ENCODE measurements around the gene FAM13C.

The FAM13C gene

GRCh38 chr10:59289853-59290252, 72.5 kb downstream of the FAM13C start:
- no peak overlapping the region for H3K4me3 Mint-ChIP-seq
- no peaks in the 10 kb centered on the region for H3K9me3 Mint-ChIP-seq
- intact Hi-C loops (cut with micrococcal nuclease): no loop called here
- H3K27ac Mint-ChIP-seq: no peak overlapping the region
- no peaks in the 10 kb centered on the region for H3K4me1 Mint-ChIP-seq (ENCODE audit: low read depth)
- H3K27me3 Mint-ChIP-seq: no peaks in the 10 kb centered on the region
- no peaks in the 10 kb centered on the region for H3K36me3 Mint-ChIP-seq (ENCODE audit: low read depth)

GRCh38 chr10:59287587-59288255, 74.6 kb downstream of the FAM13C start:
- Mint-ChIP-seq H3K27me3 (no peaks in the 10 kb centered on the region), H3K27ac (no peak overlapping the region), H3K36me3 (ENCODE audit: low read depth) (no peaks in the 10 kb centered on the region), H3K4me1 (ENCODE audit: low read depth) (no peaks in the 10 kb centered on the region), H3K4me3 (no peak overlapping the region), H3K9me3 (no peaks in the 10 kb centered on the region)
- intact Hi-C loops (cut with micrococcal nuclease): no loop called here

GRCh38 chr10:59285848-59286247, 76.5 kb downstream of the FAM13C start:
- H3K27ac Mint-ChIP-seq: no peak overlapping the region
- H3K27me3 Mint-ChIP-seq: no peaks in the 10 kb centered on the region
- H3K9me3 Mint-ChIP-seq: no peaks in the 10 kb centered on the region
- intact Hi-C loops (cut with micrococcal nuclease): no loop called here
- no peaks in the 10 kb centered on the region for H3K36me3 Mint-ChIP-seq (ENCODE audit: low read depth)
- H3K4me1 Mint-ChIP-seq (ENCODE audit: low read depth): no peaks in the 10 kb centered on the region
- no peak overlapping the region for H3K4me3 Mint-ChIP-seq

GRCh38 chr10:59285073-59285472, 77.3 kb downstream of the FAM13C start:
- no peaks in the 10 kb centered on the region for H3K4me1 Mint-ChIP-seq (ENCODE audit: low read depth)
- H3K4me3 Mint-ChIP-seq: no peak overlapping the region
- intact Hi-C loops (cut with micrococcal nuclease): no loop called here

GRCh38 chr10:59284118-59284975, 78.0 kb downstream of the FAM13C start:
- no peak overlapping the region for H3K4me3 Mint-ChIP-seq
- H3K27me3 Mint-ChIP-seq: no peaks in the 10 kb centered on the region
- no peaks in the 10 kb centered on the region for H3K36me3 Mint-ChIP-seq (ENCODE audit: low read depth)
- H3K9me3 Mint-ChIP-seq: no peaks in the 10 kb centered on the region
- no peaks in the 10 kb centered on the region for H3K4me1 Mint-ChIP-seq (ENCODE audit: low read depth)
- intact Hi-C loops (cut with micrococcal nuclease): no loop called here
- no peak overlapping the region for H3K27ac Mint-ChIP-seq

More at GRCh38 chr10:59285073-59285472, 77.3 kb downstream of the FAM13C start:
- H3K27ac Mint-ChIP-seq: no peak overlapping the region
- H3K9me3 Mint-ChIP-seq: no peaks in the 10 kb centered on the region
- H3K36me3 Mint-ChIP-seq (ENCODE audit: low read depth): no peaks in the 10 kb centered on the region
- no peaks in the 10 kb centered on the region for H3K27me3 Mint-ChIP-seq

- H3K4me3 Mint-ChIP-seq: no peak overlapping the region
- H3K27me3 Mint-ChIP-seq: no peaks in the 10 kb centered on the region
- no peaks in the 10 kb centered on the region for H3K36me3 Mint-ChIP-seq (ENCODE audit: low read depth)
- H3K4me1 Mint-ChIP-seq (ENCODE audit: low read depth): no peaks in the 10 kb centered on the region
- intact Hi-C loops (cut with micrococcal nuclease): no loop called here
- H3K27ac Mint-ChIP-seq: no peak overlapping the region
- H3K9me3 Mint-ChIP-seq: no peaks in the 10 kb centered on the region
Observed at GRCh38 chr10:59283456-59284091, 78.8 kb downstream of the FAM13C start.

GRCh38 chr10:59281861-59282260, 80.5 kb downstream of the FAM13C start:
- H3K4me3 Mint-ChIP-seq: no peak overlapping the region
- no peaks in the 10 kb centered on the region for H3K27me3 Mint-ChIP-seq
- no peaks in the 10 kb centered on the region for H3K9me3 Mint-ChIP-seq
- no peak overlapping the region for H3K27ac Mint-ChIP-seq
- intact Hi-C loops (cut with micrococcal nuclease): no loop called here
- no peaks in the 10 kb centered on the region for H3K36me3 Mint-ChIP-seq (ENCODE audit: low read depth)
- H3K4me1 Mint-ChIP-seq (ENCODE audit: low read depth): no peaks in the 10 kb centered on the region

GRCh38 chr10:59279991-59280505, 82.3 kb downstream of the FAM13C start:
- H3K27me3 Mint-ChIP-seq: no peaks in the 10 kb centered on the region
- H3K4me3 Mint-ChIP-seq: no peak overlapping the region
- H3K4me1 Mint-ChIP-seq (ENCODE audit: low read depth): no peaks in the 10 kb centered on the region
- intact Hi-C loops (cut with micrococcal nuclease): no loop called here
- H3K9me3 Mint-ChIP-seq: no peaks in the 10 kb centered on the region
- no peaks in the 10 kb centered on the region for H3K36me3 Mint-ChIP-seq (ENCODE audit: low read depth)
- H3K27ac Mint-ChIP-seq: no peak overlapping the region

GRCh38 chr10:59279476-59279875, 82.9 kb downstream of the FAM13C start:
- no peak overlapping the region for H3K27ac Mint-ChIP-seq
- H3K4me3 Mint-ChIP-seq: no peak overlapping the region
- no peaks in the 10 kb centered on the region for H3K9me3 Mint-ChIP-seq
- intact Hi-C loops (cut with micrococcal nuclease): no loop called here
- H3K4me1 Mint-ChIP-seq (ENCODE audit: low read depth): no peaks in the 10 kb centered on the region
- H3K36me3 Mint-ChIP-seq (ENCODE audit: low read depth): no peaks in the 10 kb centered on the region
- no peaks in the 10 kb centered on the region for H3K27me3 Mint-ChIP-seq

- Mint-ChIP-seq H3K27me3 (no peaks in the 10 kb centered on the region), H3K36me3 (ENCODE audit: low read depth) (no peaks in the 10 kb centered on the region), H3K4me1 (ENCODE audit: low read depth) (no peaks in the 10 kb centered on the region), H3K4me3 (no peak overlapping the region), H3K27ac (no peak overlapping the region), H3K9me3 (no peaks in the 10 kb centered on the region)
- intact Hi-C loops (cut with micrococcal nuclease): no loop called here
Observed at GRCh38 chr10:59276919-59277318, 85.4 kb downstream of the FAM13C start.

- no peaks in the 10 kb centered on the region for H3K36me3 Mint-ChIP-seq (ENCODE audit: low read depth)
- H3K9me3 Mint-ChIP-seq: no peaks in the 10 kb centered on the region
- intact Hi-C loops (cut with micrococcal nuclease): no loop called here
- H3K4me3 Mint-ChIP-seq: no peak overlapping the region
- H3K27me3 Mint-ChIP-seq: no peaks in the 10 kb centered on the region
- H3K4me1 Mint-ChIP-seq (ENCODE audit: low read depth): no peaks in the 10 kb centered on the region
- no peak overlapping the region for H3K27ac Mint-ChIP-seq
Observed at GRCh38 chr10:59276133-59276532, 86.2 kb downstream of the FAM13C start.

- H3K27me3 Mint-ChIP-seq: no peaks in the 10 kb centered on the region
- H3K9me3 Mint-ChIP-seq: no peaks in the 10 kb centered on the region
- H3K4me1 Mint-ChIP-seq (ENCODE audit: low read depth): no peaks in the 10 kb centered on the region
- H3K27ac Mint-ChIP-seq: no peak overlapping the region
- intact Hi-C loops (cut with micrococcal nuclease): no loop called here
- no peaks in the 10 kb centered on the region for H3K36me3 Mint-ChIP-seq (ENCODE audit: low read depth)
- H3K4me3 Mint-ChIP-seq: no peak overlapping the region
Observed at GRCh38 chr10:59273445-59273844, 88.9 kb downstream of the FAM13C start.

- no peaks in the 10 kb centered on the region for H3K27me3 Mint-ChIP-seq
- H3K9me3 Mint-ChIP-seq: no peaks in the 10 kb centered on the region
- no peak overlapping the region for H3K27ac Mint-ChIP-seq
- H3K4me1 Mint-ChIP-seq (ENCODE audit: low read depth): no peaks in the 10 kb centered on the region
- no peaks in the 10 kb centered on the region for H3K36me3 Mint-ChIP-seq (ENCODE audit: low read depth)
- intact Hi-C loops (cut with micrococcal nuclease): no loop called here
- no peak overlapping the region for H3K4me3 Mint-ChIP-seq
Observed at GRCh38 chr10:59272061-59272460, 90.3 kb downstream of the FAM13C start.

GRCh38 chr10:59271160-59271559, 91.2 kb downstream of the FAM13C start:
- Mint-ChIP-seq H3K27me3 (no peaks in the 10 kb centered on the region), H3K27ac (no peak overlapping the region), H3K36me3 (ENCODE audit: low read depth) (no peaks in the 10 kb centered on the region), H3K4me3 (no peak overlapping the region), H3K4me1 (ENCODE audit: low read depth) (no peaks in the 10 kb centered on the region), H3K9me3 (no peaks in the 10 kb centered on the region)
- intact Hi-C loops (cut with micrococcal nuclease): no loop called here
